HPDE6-E6E7 (cell line): ENCODE data around the gene MYMX.
"Not testable (repeated sequence)": the region's sequence is repeated elsewhere in the genome, so short reads cannot be mapped to it uniquely, and the experiment has no call there.

Experiments
- DNase-seq: peaks from one replicate; pipeline ENCODE4 v3.0.0; 2011; ENCODE audit warnings: missing footprints; ENCODE audit errors: extremely low spot score

The MYMX gene

DNA sequence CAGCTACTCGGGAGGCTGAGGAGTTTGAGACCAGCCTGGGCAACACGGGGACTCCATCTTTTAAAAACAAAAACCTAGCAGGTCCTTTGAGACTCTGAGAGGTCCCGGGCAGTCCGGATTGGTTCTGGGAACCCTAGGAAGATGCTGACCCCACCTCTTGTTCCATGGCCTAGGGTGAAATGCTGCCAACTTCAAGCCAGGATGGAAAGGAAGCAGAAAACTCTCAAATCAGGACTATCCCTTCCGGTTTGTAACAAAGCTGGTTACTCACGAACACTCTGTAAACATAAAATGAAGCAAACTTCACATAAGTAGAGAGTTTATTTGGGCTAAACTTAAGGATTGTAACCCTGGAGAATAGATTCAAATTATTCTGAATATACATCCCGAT lies 30.1 kb upstream of the MYMX start:
- no peak for DNase-seq

DNA sequence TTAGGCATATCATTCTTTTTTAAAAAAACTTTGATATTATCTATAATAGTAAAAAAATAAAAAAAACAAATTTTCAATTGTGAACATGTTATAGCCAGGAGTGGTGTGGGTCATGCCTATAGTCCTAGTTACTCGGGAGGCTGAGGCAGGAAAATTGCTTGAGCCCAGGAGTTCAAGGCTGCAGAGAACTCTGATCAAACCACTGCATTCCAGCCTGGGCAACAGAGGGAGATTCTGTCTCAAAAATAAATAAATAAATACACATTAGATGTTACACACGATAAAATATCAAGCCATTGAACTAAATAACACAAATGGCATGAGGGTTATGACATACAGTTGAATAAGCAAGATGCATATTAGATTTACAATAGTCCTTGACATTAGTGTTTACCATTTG lies 27.9 kb upstream of the MYMX start:
- no peak for DNase-seq

DNA sequence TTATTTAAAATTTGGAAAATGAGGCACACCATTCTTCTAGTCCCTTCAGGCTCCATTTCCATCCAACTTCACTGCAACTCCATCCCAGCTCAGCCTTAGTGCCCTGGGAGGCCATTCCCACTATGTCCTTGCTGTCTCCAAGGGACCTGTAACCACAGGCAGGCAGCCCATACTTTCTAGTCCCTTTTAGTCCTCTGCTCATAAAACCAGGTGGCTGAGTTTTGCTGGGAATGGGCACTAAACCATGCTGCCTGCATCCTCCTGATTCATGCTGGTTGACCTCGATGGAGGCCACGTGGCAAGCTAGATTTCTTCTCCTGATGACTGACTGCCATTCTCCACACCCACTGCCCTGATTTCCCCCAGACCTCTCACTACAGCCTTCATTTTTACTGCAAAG lies 27.5 kb upstream of the MYMX start:
- DNase-seq: no peak

DNA sequence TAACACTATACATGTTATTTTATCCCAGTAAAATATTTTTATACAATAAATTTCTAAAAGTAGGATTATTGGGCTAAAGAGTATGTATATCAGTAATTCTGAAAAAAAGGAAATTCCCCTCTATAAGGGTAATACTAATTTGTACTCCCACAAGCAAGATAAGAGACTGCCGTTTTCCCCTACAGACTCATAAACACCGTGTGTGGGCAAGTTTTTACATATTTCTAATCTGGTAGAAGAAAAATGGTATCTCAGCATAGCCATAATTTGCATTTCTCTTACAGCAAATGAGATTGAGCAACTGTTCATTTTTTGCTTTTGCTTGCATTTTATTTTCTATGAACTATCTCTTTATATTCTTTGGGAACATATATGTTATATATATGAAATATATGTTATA lies 26.0 kb upstream of the MYMX start:
- no peak for DNase-seq

DNA sequence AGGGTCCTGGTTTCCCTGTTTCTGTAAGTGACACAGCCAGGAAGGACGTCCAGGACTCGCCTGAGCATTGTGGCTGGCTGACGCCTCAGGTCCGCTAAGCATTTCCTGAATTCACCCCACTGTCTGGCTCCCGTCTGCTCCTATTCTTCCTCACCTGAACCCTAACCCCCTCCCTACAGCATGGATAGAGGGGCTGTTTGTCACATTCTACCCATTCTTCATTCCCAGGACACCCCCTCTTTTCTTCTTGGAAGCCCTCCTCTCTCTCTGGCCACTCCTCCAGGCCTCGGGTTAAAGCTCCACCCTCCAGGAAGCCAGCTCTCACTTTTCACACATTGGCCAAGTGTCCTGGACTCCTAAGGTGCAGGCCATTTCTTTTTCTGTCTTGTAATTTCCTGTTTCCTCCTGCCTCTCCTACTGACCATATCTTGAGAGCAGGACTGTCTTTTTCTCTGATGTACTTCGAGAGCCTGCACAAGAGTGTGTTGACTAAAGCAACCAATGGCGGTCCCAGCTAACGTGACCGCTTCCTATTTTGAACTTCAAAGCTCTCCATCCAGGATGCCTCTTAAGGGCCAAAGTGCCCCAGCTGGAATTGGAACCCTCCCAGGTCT lies 24.2 kb upstream of the MYMX start:
- DNase-seq: no peak

DNA sequence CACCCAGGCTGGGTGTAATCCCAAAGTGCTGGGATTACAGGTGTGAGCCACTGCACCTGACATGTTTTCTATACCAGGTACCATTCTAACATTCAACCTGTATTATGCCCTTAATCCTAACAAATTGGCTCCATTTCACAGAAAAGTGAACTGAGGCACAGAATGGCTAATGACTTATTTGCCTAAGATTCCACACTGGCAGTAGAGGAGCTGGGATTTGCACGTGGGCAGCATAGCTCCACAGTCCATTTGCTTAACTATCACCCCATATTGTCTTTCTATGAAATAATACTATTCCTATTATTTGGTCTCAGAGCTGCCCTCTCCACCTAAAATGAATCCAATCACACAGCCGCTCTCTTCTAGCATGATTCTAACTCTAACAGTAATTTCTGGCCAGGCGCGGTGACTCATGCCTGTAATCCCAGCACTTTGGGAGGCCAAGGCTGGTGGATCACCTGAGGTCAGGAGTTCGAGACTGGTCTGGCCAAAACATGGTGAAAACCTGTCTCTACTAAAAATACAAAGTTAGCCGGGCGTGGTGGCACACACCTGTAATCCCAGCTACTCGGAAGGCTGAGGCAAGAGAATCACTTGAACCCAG lies 23.3 kb upstream of the MYMX start:
- no peak for DNase-seq

DNA sequence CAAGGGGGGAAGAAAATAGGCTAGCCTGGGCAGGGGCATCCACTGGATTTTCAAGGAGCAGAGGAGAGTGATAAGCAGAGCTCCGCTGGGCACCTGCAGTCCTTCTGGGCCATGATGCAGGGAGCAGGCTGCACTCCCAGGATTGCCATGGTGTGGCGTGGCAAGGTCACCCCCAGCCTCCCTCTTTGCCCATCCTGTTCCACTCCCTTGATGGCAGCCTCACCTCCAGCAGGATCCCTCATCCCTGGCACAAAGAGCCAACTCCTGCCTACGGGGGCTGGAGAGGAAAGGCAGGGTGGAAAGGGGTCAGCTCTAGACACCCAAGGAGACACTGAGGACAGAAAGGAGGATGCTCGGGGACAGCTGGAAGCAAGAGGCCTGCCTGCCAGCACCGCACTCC lies 22.4 kb upstream of the MYMX start:
- no peak for DNase-seq

DNA sequence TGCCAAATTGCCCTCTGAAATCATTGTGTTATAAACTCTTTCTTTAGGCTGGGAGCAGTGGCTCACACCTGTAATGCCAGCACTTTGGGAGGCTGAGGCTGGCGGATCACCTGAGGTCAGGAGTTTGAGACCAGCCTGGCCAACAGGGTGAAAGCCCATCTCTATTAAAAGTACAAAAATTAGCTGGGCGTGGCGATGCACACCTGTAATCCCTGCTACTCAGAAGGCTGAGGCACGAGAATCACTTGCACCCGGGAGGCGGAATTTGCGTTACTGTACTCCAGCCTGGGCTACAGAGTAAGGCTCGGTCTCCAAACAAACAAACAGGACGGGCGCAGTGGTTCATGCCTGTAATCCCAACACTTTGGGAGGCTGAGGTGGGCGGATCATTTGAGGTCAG lies 20.4 kb upstream of the MYMX start:
- DNase-seq: not testable (repeated sequence)

DNA sequence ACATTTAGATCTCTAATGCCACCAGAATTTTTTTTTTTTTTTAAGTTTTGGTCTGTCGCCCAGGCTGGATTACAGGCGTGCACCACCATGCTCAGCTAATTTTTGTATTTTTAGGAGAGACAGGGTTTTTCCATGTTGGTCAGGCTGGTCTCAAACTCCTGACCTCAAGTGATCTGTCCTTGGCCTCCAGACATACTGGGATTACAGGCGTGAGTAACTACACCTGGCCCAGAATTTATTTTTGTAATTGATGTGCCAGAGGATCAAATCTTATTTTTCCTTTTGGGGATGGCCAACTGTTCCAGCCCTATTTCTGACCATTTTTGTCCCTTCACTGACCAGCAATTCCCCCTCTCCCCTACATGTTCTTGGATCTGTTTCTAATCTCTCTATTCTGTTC lies 18.0 kb upstream of the MYMX start:
- DNase-seq: no peak

DNA sequence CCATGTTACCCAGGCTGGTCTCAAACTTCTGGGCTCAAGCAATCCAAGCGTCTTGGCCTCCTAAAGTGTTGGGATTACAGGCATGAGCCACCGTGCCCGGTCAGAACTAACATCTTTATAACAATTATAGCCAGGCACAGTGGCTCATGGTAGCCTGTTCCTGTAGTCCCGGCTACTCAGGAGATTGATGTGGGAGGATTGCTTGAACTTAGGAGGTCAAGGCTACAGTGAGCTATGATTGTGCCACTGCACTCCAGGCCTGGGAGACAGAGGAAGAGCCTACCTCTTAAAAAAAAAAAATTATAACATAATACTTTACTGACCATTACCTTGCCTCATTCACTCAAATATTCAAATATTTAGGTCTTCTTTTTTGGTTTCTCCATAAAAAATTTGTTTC lies 16.8 kb upstream of the MYMX start:
- no peak for DNase-seq

DNA sequence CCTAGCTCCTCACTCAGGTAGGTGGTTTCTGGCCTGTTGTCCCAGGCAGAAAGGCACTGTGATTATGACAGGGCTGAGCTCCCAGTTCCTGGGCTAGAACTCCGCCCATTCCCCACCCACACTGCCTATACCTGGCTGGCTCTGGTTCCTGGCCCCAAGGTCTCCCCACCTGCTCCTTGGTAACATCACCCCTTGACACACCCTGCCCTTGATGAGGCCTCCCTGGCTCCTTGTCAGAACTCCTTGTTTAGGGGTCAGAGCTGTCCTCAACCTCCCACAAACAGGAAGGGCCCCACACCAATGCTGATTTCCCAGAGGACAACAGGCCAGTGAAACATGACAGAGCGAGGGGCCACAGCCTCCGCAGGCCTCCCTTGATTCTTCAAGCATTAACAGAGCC lies 15.5 kb upstream of the MYMX start:
- no peak for DNase-seq

DNA sequence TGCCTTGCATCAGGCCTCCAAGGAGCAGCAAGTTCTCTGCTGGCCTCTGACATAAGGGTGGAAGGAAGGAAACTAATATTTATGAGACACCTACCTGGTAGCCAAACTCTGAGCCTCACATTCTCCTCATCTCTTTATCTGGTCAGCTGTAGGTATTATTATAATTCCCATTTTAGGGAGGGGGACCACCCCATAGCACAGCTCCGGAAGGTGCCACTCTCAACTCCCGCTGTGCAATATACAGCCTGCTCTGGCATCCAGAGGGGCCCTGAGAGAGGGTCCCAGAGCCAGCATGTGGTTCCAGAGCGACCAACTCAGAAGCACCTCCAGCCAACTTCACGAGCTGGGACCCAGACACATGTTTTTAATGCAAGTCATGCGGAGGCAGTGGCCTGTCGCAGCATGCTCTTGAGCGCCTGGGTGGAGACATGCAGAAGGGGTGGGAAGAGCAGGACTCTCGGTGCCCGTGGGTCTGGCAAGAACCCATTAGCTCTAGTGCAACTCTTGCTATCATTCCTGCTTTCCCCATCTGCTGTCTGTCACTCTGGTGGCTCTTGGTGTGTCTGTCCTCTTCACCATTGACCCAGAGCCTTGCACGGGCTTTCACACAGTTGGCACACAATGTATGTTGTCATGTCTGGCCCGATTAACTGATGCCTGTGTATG lies 15.0 kb upstream of the MYMX start:
- DNase-seq: peak; percentile 67

DNA sequence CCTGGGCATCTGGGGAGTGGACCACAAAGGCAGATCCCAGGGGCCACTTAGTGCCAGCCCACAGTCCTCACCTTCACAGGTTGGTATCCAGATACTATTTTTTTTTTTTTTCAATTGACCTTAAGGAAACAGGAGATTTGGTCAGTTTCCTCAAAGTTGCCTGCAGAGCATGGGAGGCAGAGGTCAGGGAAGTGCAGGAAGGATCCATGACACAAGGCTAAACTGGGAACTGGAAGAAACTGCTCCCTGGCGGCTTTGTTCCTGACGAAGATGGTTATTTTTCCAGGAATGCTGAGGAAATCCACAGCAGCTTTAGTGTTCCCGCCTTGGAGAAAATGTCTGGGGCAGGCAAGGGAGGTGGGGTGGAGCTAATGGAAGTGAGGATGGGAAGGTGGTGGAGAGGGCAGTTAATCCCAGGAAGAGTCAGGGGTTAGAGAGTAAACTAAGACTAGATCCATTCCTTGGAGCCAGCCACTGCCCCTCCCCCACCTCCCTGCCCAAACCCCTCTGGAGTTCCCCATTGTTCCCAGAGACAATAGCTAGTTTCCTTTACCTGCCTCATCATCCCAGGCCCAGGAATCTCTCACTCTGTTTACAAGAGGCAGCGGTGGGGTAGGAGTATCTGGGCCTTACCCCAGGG lies 14.3 kb upstream of the MYMX start:
- DNase-seq: no peak

DNA sequence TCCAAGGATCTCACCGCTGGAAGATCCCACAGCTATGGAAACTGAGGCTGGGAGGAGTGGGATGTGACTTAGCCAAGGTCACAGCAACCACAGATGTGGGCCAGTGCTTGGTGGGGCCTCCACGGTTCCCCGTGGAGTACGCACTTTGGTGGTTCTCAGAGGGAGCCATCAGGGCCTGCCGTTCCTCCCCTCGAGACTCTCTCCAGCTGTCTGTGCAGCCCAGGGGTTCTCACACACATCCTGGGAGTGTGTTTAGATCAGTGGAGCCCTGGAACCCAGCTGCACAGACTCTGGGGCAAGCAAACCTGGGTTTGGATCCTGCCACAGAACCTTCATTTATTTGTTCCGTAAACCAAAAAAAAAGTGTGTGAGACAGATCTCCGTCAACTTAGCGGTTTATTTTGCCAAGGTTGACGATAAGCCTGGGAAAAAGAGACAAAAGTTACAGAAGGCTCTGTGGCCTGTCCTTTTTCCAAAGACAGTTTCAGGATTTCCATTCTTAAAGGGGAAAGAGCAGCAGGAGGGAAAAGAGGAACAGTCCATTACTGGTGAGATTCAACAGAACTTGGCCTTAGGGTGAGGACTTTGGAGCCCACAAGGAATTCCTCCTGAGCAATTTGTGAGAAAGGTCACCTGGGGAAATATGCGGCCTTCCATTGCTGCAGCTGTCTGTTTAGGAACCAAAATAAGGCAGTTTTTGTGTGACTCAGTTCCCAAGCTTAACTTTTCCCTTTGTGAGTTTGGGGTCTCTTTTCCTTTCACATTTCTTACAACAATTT lies 13.6 kb upstream of the MYMX start:
- DNase-seq: no peak

DNA sequence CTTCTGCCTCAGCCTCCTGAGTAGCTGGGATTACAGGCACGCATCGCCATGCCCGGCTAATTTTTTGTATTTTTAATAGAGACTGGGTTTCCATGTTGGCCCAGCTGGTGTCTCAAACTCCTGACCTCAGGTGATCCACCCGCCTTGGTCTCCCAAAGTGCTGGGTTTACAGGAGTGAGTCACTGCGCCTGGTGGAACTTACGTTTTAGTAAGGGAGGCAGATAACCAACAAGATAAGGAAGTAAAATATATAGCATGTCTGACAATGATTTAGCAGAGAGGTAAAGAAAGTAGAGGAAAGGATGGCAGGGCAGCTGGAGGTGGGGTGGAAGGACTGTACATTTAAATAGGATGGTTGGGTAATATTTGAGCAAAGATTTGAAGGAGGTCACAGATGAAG lies 12.8 kb upstream of the MYMX start:
- DNase-seq: no peak

DNA sequence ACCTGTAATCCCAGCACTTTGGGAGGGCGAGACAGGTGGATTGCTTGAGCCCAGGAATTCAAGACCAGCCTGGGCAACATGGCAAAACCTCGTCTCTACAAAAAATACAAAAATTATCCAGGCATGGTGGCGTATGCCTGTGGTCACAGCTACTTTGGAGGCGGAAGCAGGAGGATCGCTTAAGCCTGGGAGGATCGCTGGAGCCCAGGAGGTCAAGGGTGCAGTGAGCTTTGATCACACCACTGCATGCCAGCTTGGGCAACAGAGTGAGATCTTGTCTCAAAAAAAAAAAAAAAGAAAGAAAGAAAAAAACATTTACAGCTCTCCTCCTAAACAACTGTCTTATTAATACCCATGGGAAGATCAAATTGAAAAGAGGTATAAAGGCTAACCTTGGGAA lies 8.8 kb upstream of the MYMX start:
- DNase-seq: no peak

DNA sequence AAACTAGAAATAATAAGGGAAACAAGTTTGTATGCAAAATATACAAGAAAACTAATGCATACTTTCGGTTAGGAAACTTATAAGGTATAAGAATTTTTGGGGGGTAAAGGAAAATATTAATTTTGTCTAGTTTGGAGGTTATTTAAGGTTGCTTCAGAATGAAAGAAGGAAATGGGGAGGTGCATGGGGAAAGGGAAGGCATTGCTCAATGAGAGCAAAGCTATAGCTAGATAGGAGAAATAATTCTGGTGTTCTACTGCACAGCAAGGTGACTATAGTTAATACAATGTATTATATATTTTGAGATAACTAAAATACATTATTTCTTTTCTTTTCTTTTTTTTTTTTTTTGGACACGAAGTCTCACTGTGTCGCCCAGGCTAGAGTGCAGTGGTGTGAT lies 5.4 kb upstream of the MYMX start:
- DNase-seq: no peak

DNA sequence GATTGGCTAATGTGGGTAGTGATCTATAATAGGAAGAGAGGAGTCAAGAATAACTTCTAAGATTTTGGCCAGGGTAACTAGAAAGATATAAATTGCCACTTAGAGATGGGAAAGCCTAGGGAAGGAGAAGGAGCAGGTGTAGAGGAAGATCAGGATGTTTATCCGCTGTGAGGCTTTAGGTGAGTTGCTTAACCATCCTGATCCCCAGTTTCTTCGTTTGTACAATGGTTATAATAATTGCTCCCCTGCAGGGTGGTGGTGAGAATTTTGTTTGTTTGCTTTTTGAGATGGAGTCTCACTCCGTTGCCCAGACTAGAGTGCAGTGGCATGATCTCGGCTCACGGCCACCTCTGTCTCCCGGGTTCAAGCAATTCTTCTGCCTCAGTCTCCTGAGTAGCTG lies 2.4 kb upstream of the MYMX start:
- DNase-seq: no peak

DNA sequence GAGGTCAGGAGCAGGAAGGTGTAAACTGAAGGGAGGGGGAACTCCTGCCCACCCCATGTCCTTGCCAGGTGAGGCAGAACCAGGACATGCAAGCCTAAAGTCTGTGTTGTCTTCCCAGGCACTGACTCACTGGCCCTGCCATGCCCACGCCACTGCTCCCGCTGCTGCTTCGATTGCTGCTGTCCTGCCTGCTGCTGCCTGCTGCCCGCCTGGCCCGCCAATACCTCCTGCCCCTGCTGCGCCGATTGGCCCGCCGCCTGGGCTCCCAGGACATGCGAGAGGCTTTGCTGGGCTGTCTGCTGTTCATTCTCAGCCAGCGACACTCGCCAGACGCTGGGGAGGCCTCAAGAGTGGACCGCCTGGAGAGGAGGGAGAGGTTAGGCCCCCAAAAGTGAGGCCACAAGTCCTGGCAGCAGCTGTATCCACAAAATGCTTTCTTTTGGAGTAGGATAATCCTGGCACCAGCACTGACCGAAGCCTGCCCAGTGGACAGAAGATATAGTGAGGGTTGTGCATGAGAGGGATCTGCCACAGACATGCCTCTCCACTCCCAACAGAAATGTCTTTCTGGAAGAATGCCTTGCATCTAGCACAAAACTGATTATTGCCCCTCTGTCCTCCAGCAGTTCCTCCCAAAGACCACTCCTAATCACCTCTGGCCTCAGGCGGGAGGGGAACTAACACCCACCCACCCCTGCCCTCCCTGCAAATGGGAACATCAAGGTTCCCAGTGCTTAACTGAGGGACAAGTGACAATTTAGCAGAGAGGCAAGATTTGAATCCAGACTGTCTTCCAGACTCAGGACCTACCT lies 812 bp downstream of the MYMX start:
- DNase-seq: no peak

DNA sequence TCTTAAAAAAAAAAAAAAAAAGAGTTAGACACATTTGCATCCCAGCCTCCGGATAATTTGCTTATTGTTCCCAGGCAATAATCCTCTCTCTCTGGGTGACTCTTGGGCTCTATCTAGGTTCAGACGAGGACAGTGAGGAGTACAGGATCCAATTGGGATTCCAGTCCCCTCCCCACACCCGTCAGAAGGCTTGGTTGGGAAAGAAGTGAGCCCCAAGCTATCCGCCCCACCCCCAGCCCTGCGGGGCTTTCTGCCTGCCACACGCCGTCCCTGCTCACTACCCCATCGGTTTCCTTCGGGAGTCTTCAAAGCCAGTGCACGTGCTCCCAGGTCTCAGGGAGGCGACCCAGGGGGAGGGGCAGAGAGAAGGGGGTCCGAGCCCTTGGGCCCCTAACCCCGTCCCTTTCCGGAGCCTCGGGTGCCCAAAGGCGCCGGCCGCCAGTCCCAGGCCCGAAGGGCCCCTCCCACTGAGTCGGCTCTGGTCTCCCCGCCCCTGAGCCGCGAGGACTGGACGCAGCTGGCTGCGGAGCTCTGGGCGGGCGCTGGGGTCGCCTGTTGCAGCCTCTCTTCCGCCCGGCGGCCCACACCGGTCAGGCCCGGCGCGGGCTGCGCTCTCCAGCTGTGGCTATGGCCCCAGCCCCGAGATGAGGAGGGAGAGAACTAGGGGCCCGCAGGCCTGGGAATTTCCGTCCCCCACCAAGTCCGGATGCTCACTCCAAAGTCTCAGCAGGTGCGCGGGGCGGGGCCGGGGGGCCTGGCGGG lies 2.5 kb downstream of the MYMX start:
- no peak for DNase-seq
